GM20000 (cell line): ENCODE results near the gene ARG2.
A peak's percentile ranks its signal among the peaks of the same experiment; 100 is the strongest.

Source experiments
- DNase-seq: peaks from one replicate; pipeline ENCODE4 v3.0.0; 2012; ENCODE audit warnings: low spot score
- CTCF ChIP-seq: IDR thresholded peaks from 2 replicates; pipeline ENCODE4 v1.5.1; 2012; ENCODE audit warnings: mild to moderate bottlenecking, control low read depth; ENCODE audit errors: extremely low read depth, missing control alignments

Gene ARG2

GRCh38 chr14:67580336-67581171, 39.2 kb upstream of the ARG2 start:
- no peak for TF ChIP-seq CTCF
- no peak for DNase-seq

GRCh38 chr14:67581643-67582042, 38.1 kb upstream of the ARG2 start:
- DNase-seq: no peak
- TF ChIP-seq CTCF: no peak

- no peak for DNase-seq
- no peak for TF ChIP-seq CTCF
These were observed 37.7 kb upstream of the ARG2 start for GRCh38 chr14:67582061-67582460.

- DNase-seq: peak; percentile 78
These were observed 35.7 kb upstream of the ARG2 start for GRCh38 chr14:67583711-67584644.

DNA sequence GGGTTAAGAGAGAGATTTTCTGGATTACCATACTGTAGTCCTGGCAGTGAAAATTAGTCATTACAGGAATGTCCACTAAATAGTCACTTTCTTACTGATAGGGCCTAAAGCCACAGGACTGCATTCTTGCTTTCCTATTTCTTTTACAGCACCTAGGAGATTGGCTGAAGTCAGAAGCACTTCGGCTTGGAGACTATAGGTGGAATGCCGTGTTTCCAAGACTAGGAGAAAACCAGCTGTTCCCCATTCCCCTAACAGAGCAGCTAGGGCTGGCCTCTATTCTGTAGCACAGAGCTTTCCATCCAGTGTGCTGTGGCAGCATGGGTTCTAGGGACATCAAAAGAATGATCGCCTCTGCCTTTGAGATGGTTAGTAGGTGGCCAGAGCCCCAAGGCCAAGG, 34.7 kb upstream of the ARG2 start:
- DNase-seq: no peak
- no peak for TF ChIP-seq CTCF

More at GRCh38 chr14:67583711-67584644, 35.7 kb upstream of the ARG2 start:
- TF ChIP-seq CTCF: peak; percentile 59

- no peak for TF ChIP-seq CTCF
- DNase-seq: no peak
These were observed 33.4 kb upstream of the ARG2 start for GRCh38 chr14:67586369-67586768.
